Occipital lobe (tissue), 2 donors: ENCODE measurements around the gene TYROBP. TPM values are rescaled to one million over a fixed set of nuclear protein-coding genes. Genes with fewer than 3 reads are reported as not detected.
"Not testable (repeated sequence)": the region's sequence is repeated elsewhere in the genome, so short reads cannot be mapped to it uniquely, and the experiment has no call there.

ENCODE experiments used
- DNase-seq: peaks from one replicate; lab custom pipeline; 2025; lab: John Stamatoyannopoulos, UW
- total RNA-seq: library from RNA; depleted of rRNA; stranded (reverse); fragments of >200 nt; gene quantifications from one replicate; pipeline ENCODE4 v1.2.3, GENCODE V29; 2014

TYROBP gene
- 3.1 TPM for total RNA-seq

DNA sequence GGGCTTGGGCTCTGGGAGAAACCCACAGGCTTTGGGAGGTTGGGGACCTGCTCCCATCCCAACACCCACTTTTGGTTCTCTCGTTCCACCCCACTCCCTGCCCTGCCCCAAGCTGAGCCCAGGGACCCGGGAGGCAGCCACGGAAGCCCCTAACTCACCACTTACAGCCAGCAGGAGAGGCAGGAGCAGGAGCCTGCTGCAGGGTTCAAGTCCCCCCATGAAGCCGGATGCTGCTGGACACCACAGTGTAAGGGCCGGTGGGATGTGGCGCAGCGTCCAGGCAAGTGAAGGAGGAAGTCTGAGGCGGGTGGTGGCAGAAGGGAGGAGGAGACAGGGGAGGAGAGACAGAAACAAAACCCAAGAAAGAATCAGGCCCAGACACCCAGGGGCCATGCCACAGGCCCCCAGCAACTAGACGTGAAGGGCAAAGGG, at the start of gene TYROBP:
Gene TYROBP, minus strand, starts transcription at position 286 of the 432 bp plus-strand sequence. Its CDS starts 67 bp downstream, at position 219.
- no peak for DNase-seq

DNA sequence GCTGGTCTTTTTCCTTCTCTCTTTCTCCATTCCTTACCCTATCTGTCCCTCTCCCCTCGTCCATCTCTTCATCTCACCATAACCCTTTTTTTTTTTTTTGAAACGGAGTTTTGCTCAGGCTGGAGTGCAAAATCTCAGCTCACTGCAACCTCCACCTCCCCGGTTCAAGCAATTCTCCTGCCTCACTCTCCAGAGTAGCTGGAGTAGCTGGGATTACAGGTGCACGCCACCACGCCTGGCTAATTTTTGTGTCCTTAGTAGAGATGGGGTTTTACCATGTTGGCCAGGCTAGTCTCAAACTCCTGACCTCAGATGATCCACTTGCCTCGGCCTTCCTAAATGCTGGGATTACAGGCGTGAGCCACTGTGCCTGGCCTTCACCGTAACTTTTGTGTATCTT, 49.3 kb upstream of the TYROBP start:
- DNase-seq: not testable (repeated sequence)

DNA sequence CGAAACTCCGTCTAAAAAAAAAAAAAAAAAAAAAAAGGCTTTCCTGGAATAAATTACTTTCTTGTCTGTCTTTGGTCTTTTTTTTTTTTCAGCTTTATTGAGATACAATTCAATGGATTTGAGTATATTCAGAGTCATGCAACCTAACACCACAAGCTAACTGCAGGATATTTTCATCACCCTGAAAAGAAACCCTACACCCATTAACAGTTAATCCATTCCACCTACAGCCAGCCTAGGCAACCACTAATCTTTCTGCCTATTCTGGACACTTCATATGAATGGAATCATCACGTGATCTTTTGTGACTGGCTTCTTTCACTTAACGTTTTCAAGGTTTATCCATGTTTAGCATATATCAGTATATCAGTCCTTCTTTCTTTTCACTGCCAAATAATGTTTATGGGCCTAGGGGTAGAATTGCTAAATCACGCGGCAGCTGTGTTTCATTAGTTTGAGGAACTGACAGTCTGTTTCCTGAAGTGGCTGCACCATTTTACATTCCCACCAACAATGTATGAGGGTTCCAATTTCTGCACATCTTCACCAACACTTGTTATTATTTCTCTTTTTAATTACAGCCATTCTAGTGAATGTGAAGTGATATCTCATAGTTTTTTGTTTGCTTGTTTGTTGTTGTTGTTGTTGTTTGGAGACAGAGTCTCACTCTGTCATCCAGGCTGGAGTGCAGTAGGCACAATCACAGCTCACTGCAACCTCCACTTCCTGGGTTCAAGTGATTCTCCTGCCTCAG, 48.0 kb upstream of the TYROBP start:
- no peak for DNase-seq

DNA sequence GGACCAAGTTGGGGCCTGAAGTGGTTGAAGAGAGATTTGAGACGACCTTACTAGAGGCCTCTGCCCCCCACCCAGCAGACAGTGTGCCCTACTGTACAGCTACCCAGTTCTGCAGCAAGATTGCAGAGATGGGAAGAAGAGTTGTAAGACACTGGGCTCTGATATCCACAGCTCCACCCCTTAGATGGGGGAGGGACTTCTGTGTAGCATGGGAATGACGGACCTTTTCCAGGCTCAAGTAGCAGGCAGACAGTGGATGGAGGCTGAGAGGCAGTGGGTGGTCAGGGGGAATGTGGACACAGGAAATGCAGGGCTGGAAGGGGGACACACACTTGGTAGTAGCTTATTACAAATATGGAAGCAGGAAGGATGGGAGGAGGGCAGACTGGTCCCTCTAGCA, 41.0 kb upstream of the TYROBP start:
- no peak for DNase-seq

DNA sequence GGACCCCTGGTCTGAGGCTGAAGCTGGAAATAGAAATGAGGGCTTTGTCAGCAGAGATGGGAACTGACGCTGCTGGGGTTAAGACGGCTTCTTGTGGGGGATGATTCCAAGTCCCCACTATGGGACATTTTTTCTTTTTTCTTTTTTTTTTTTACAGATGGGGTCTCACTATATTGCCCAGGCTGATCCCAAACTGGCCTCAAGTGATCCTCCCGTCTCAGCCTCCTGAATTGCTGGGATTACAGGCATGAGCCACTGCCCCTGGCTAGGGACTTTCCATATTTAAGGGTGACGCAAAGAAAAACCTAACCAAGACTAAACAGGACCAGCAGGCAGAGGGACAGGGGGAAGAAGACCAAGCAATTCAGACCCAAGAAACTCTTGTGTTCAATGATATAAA, 38.1 kb upstream of the TYROBP start:
- DNase-seq: no peak

DNA sequence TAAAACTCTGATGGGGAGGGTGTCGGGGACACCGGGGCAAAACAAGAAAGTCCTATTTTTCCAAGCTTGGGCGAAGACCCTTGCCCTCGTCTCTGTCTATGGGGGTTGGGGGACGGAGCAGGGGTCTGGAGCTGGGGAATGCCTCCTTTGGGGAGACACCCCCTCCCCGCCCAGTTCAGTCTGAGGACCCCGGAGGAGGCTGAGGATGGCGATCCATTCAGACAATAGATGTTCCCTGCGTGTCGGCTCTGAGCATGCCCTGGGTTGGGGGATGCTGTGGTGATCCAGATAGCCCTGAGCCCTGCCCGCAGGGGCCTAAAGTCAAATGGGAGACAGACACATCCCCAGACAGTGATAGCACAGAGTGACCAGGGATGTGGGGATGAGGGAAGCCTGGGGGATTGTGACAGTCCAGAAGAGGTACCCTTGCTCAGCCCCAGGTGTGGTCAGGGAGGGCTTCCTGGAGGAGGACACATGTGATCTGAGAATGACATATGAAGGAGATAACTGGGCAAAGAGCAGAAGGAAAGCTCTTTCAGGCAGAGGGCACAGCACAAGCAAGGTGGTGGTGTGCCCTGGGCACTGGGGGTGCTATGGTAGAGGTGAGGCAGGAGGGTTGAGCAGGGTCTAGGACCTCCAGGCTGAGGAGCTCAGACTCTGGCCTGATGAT, 37.2 kb upstream of the TYROBP start:
- DNase-seq: no peak

DNA sequence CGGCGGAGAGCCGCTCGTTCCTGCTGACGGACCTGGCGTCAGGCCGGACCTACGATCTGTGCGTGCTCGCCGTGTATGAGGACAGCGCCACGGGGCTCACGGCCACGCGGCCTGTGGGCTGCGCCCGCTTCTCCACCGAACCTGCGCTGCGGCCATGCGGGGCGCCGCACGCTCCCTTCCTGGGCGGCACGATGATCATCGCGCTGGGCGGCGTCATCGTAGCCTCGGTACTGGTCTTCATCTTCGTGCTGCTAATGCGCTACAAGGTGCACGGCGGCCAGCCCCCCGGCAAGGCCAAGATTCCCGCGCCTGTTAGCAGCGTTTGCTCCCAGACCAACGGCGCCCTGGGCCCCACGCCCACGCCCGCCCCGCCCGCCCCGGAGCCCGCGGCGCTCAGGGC, 36.5 kb upstream of the TYROBP start:
- DNase-seq: no peak

DNA sequence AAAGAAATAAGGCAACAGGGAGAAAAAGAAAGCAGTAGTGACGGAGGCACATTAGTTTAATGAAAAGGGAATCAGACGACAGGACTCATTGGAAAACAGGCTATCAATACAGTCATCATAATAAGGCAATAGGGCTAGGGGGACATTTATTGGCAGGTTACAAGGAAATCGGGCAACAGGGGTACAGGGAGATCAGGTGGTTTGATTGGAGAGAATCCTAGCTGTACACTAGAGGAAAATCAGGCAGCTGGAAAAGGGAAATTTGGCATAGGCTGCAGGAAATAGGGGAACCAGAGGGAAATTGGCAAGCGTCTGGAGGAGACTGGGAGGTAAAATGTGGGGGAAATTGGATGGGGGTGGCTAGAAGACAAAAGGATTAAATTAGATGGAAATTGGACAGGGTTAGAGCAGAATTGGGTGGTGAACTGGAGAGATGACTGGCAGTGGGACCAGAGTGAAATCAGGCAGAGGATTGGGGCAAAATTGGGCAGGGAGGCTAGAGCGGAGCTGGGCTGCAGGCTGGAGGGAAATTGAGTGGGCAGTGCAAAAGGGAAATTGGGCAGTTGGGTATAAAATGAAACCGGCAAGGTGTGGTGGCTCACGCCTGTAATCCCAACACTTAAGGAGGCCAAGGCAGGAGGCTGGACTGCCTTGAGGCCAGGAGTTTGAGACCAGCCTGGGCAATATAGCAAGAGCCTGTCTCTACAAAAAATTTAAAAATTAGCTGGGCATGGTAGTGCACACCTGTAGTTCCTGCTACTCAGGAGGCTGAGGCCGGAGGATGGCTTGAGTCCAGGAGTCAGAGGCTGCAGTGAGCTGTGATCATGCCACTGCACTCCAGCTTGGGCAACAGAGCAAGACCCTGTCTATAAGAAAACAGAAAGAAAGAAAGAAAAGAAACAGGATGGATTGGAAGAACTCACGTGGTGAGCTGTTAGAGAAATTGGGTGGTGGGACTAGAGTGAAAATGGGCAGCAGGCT, 35.5 kb upstream of the TYROBP start:
- no peak for DNase-seq

DNA sequence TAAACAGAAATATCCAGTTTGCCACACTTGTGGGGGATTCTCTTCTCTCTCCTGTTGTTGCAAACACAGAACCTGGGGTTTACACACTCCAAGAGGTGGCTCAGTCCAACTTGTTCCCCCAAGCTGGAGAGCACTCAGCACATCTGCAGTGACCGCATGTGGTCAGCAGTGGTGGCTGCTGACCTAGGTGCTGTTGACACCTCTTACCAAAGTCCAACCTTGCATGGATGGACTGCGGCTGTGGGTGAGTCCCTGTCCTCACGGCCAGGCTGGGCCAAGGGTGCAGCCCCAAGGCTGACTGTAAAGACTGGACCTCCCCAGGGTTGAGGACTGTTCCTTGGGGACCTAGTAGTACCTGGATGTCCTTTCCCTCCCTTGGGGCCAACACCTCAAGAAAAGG, 34.1 kb upstream of the TYROBP start:
- DNase-seq: no peak

DNA sequence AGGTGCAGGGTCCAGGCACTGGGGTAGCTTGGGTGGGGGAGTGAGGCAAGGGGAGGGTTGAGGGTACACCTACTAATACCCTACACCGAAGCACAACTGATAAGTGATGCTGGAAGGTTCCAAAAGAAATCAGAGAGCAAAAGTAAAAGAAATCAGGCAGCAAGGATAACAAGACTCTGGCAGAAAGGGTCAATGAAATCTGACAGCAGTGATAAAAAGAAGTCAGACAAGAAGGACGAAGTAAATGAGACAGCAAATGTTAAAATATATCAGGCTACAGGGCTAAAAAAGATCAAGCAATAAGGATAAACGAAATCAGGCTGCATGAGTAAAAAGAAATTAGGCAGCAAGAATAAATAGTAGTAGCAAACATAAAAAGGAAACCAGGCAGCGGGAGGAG, 32.7 kb upstream of the TYROBP start:
- no peak for DNase-seq

DNA sequence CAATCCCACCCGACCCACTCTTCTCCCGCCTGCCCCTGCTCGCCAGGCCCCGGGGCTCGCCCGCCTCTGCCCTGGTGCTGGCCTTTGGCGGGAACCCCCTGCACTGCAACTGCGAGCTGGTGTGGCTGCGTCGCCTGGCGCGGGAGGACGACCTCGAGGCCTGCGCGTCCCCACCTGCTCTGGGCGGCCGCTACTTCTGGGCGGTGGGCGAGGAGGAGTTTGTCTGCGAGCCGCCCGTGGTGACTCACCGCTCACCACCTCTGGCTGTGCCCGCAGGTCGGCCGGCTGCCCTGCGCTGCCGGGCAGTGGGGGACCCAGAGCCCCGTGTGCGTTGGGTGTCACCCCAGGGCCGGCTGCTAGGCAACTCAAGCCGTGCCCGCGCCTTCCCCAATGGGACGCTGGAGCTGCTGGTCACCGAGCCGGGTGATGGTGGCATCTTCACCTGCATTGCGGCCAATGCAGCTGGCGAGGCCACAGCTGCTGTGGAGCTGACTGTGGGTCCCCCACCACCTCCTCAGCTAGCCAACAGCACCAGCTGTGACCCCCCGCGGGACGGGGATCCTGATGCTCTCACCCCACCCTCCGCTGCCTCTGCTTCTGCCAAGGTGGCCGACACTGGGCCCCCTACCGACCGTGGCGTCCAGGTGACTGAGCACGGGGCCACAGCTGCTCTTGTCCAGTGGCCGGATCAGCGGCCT, 32.1 kb upstream of the TYROBP start:
- DNase-seq: no peak

DNA sequence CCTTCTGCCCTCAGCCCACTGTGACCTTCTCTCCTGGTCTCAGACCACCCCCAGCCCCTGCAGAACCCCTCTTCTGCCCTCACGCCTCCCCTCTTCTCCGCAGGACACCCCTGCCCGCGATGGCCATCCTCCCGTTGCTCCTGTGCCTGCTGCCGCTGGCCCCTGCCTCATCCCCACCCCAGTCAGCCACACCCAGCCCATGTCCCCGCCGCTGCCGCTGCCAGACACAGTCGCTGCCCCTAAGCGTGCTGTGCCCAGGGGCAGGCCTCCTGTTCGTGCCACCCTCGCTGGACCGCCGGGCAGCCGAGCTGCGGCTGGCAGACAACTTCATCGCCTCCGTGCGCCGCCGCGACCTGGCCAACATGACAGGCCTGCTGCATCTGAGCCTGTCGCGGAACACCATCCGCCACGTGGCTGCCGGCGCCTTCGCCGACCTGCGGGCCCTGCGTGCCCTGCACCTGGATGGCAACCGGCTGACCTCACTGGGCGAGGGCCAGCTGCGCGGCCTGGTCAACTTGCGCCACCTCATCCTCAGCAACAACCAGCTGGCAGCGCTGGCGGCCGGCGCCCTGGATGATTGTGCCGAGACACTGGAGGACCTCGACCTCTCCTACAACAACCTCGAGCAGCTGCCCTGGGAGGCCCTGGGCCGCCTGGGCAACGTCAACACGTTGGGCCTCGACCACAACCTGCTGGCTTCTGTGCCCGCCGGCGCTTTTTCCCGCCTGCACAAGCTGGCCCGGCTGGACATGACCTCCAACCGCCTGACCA, 31.4 kb upstream of the TYROBP start:
- DNase-seq: no peak

DNA sequence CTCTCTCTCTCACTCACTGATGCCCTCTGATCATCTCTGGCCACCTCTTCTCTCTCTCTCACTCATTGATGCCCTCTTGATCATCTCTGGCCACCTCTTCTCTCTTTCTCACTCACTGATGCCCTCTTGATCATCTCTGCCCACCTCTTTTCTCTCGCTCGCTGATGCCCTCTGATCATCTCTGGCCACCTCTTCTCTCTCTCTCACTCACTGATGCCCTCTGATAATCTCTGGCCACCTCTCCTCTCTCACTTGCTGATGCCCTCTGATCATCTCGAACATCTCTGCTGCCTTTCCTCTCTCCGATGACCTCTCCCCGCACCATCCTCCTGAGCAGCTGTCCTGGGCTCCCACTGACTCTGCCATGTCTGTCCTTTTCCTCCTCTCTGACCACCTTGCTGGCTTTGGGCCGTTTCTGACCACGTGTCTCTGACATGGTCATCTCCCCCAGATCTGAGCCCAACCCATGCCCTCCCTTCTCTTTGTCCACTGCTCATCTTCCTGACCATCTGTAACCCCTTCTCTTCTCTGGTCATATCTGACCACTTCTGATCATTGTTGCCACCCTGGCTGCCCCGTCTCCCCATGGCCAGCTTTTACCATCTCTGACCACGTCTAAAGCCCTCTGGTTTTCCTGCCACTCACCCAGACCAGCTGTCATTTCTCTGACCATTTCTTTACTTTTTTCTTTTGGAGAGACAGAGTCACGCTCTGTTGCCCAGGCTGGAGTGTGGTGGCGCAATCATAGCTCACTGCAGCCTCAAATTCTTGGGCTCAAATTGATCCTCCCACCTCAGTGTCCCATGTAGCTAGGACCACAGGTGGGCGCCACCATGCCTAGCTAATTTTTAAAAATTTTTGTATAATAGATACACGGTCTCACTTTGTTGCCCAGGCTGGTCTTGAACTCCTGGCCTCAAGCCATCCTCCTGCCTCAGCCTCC, 30.5 kb upstream of the TYROBP start:
- no peak for DNase-seq

DNA sequence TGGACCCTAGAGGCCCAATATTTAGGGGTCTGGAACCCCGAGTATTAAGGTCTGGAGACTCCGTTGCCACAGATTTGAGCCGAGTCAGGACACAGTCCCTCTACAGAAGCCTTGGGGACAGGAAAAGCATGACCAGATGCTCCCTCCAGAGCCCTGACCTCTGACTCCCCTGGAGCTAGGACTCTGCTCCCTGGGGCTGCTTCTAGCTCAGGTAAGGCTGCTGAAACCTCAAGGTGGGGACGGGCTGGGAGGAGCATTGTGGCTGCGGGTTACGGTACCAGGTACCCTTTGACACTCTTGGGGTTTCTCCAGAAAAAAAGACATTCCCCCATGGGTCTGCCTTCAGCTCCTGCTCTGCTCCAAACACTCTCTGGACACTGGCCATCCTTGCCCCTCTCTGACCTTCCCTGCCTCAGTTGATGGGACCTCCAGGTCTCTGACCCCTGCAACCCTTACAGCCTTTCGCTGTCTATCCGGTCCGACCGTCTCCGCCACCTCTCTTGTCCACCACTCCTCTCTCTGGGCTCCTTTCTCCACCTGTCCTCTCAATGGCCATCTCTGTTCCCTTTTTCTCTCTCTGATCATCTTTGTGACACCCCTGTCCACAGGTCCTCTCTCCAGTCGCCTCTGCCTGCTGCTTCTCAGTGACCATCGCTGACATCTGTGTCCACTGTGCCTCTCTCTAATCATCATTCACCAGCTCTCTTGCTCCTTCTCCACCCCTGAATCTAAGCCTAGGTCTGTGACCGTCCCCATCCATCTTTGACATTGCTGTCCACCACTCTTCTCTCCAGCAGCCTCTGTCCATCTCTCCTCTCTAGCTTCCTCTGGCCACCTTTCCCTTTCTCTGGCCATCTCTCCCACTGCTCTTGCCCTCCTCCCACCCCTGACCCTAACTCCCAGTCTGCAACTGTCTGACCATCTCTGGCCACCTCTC, 29.5 kb upstream of the TYROBP start:
- no peak for DNase-seq

DNA sequence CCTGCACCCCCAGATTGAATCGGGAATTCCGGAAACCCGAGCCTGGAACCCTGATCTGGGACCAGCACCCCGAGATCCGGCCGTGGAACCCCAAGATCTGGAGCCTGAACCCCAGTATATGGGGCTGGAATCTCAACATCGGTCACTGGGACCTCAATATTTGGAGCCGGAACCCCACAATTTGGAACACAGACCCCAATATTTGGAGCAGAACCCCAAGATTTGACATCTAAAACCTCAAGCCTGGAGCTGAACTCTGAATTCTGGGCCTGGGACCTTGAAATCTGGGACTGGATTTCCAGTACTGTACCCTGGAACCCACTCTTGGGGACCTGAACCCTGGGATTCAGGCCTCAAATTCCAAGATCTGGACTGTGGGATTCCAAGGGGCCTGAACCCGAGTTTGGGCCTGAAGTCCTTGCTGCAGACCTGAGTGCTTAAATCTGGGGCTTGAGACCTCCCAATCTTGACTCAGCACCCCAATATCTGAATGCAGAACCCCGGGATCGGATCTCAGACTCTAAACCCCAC, 28.7 kb upstream of the TYROBP start:
- DNase-seq: no peak

DNA sequence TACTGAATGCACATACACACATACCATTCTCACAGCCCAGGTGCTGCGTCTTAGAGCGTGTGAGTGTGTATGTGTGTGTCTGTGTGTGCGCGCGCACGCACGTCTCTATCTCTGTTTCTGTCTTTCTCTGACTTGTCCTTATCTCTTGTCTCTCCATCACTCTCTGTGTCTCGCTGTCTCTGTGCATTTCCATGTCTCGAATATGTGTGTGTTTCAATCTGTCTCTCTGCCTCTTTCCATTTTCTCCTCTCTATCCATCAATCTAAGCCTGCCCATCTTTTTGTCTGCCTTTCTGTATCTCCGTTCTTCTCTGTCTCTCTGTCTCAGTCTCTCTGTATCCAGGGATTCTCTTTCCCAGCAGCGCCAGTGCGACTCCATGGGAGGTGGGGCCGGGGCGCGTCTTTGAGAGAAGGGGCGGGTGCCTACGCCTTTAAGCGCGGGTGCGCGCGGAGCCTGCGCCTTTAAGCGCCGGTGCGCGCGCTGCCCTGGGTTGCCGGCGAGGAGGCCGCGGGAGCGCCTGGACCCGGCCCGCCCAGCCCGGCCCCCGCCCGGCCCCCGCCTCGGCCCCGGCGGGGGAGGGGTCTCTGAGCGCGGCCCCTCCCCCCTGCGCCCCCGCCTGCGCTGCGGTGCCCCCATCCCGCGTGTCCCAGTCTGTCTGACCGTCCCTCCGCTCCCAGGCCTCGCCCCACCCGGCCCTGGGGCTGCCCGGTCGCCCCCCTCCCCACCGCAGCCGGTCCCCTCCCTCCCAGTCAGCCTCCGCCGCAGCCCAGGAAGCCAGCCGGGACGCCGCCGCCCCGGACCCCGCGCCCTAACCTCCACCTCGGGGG, 28.0 kb upstream of the TYROBP start, which contains the start of gene LRFN3:
Gene LRFN3, plus strand, starts transcription at position 464 of the 827 bp plus-strand sequence. CDS start 3,052 bp downstream, outside the sequence.
- DNase-seq: peak; percentile 64
